HCT116 (cell line): ENCODE measurements around the gene SIK3. TPM values are rescaled to one million over a fixed set of nuclear protein-coding genes. Genes with fewer than 3 reads are reported as not detected.

ENCODE experiments used
- ATAC-seq: fragments of 200-7000 bp; cut with Tn5 transposase; 2 replicates; pipeline ENCODE4 v1.9.1; 2020; ENCODE audit warnings: mild to moderate bottlenecking, moderate library complexity
- BruUV-seq: library from RNA; stranded (reverse); fragments of 400-500 nt; replicated peaks from 2 replicates; lab custom pipeline; 2021; lab: Mats Ljungman, UMichigan
- CTCF ChIA-PET: fragments of 300-600 bp; sonication (Branson Sonifier 250); formaldehyde crosslinking; loops from one replicate; lab custom pipeline; 2021; ENCODE audit warnings: antibody characterized with exemption; lab: Charles Lee
- POLR2A ChIA-PET: fragments of 300-600, 350-600 bp; sonication (Branson Sonifier 250); formaldehyde crosslinking; loops from one replicate; lab custom pipeline; 2021; ENCODE audit warnings: antibody characterized with exemption; lab: Charles Lee
- RAD21 ChIA-PET, 2 experiments: fragments of 300-600 bp; sonication (Branson Sonifier 250); formaldehyde crosslinking; loops; one replicate each; lab custom pipeline; 2023; ENCODE audit warnings: low total read pairs in 2 of 2; ENCODE audit not compliant: uncharacterized antibody in 2 of 2, unreplicated experiment in 2 of 2, low non-redundant PET in 1 of 2; lab: Charles Lee
- DNase-seq: peaks from one replicate; pipeline ENCODE4 v3.0.0-alpha.2; 2010; ENCODE audit warnings: low read depth, low spot score
- H2AFZ ChIP-seq: fragments of 200-600 bp; shearing (Covaris generic), sonication (generic); 2 replicates; pipeline ENCODE4 v1.6.1; 2017; ENCODE audit warnings: low read depth, mixed run types, mixed read lengths, antibody characterized with exemption, low read length; ENCODE audit not compliant: poor library complexity, severe bottlenecking
- H3K27ac ChIP-seq: 2 replicates; pipeline ENCODE4 v1.5.1; 2012; ENCODE audit warnings: low read depth, low read length
- H3K27me3 ChIP-seq: fragments of 200-600 bp; sonication (generic); 2 replicates; pipeline ENCODE4 v1.6.1; 2016; ENCODE audit warnings: mixed run types, low read length, mixed read lengths; ENCODE audit not compliant: insufficient read depth
- H3K36me3 ChIP-seq, 2 experiments: fragments of 200-500 bp in 1 of 2; fragments of 200-600 bp in 1 of 2; sonication (Bioruptor generic) in 1 of 2; sonication (generic) in 1 of 2; 2 replicates each; pipeline versions ENCODE4 v1.5.1 to v1.6.1; 2014 to 2016; ENCODE audit warnings: low read length in 2 of 2, inconsistent platforms in 1 of 2, mixed read lengths in 1 of 2, mixed run types in 1 of 2; ENCODE audit not compliant: insufficient read depth in 2 of 2, control insufficient read depth in 1 of 2
- H3K4me1 ChIP-seq, 2 experiments: fragments of 200-600 bp in 1 of 2; sonication (generic) in 1 of 2; 2 replicates each; pipeline versions ENCODE4 v1.5.1 to v1.6.1; 2012 to 2017; ENCODE audit warnings: low read length in 2 of 2, inconsistent platforms in 1 of 2, mild to moderate bottlenecking in 1 of 2, mixed read lengths in 1 of 2, mixed run types in 1 of 2, moderate library complexity in 1 of 2; ENCODE audit not compliant: insufficient read depth in 2 of 2, control insufficient read depth in 1 of 2
- H3K4me2 ChIP-seq: fragments of 200-600 bp; sonication (generic); 2 replicates; pipeline ENCODE4 v1.6.1; 2017; ENCODE audit warnings: mixed run types, low read length, mixed read lengths
- H3K4me3 ChIP-seq, 2 experiments: fragments of 200-600 bp in 1 of 2; sonication (generic) in 1 of 2; replicated peaks in 1 of 2; 2 replicates each; pipeline ENCODE4 v1.5.1; 2011 to 2016; ENCODE audit warnings: low read length in 2 of 2, control low read depth in 1 of 2, low read depth in 1 of 2, mild to moderate bottlenecking in 1 of 2, mixed read lengths in 1 of 2, mixed run types in 1 of 2
- H3K79me2 ChIP-seq: fragments of 200-600 bp; sonication (generic); 2 replicates; pipeline ENCODE4 v1.6.1; 2017; ENCODE audit warnings: mild to moderate bottlenecking, mixed run types, low read length, moderate library complexity, mixed read lengths; ENCODE audit not compliant: insufficient read depth
- H3K9ac ChIP-seq: fragments of 200-600 bp; sonication (generic); 2 replicates; pipeline ENCODE4 v1.6.1; 2016; ENCODE audit warnings: low read length, mixed read lengths
- H3K9me2 ChIP-seq: fragments of 200-600 bp; sonication (generic), shearing (Covaris generic); 2 replicates; pipeline ENCODE4 v1.6.1; 2017; ENCODE audit warnings: mixed run types, mild to moderate bottlenecking, moderate library complexity; ENCODE audit not compliant: insufficient read depth
- H3K9me3 ChIP-seq, 2 experiments: fragments of 200-500 bp in 1 of 2; fragments of 200-600 bp in 1 of 2; sonication (Bioruptor generic) in 1 of 2; sonication (generic) in 1 of 2; 2 replicates each; pipeline ENCODE4 v1.6.1; 2014 to 2017; ENCODE audit warnings: low read length in 2 of 2, mixed read lengths in 2 of 2, inconsistent platforms in 1 of 2, low read depth in 1 of 2, mild to moderate bottlenecking in 1 of 2, mixed run types in 1 of 2, moderate library complexity in 1 of 2; ENCODE audit not compliant: control insufficient read depth in 1 of 2, insufficient read depth in 1 of 2
- H4K20me1 ChIP-seq: fragments of 200-600 bp; sonication (generic), shearing (Covaris generic); 2 replicates; pipeline ENCODE4 v1.6.1; 2017; ENCODE audit warnings: mixed run types, mild to moderate bottlenecking, moderate library complexity; ENCODE audit not compliant: insufficient read depth
- CEBPB ChIP-seq: IDR thresholded peaks from 2 replicates; pipeline ENCODE4 v1.6.1; 2012; ENCODE audit warnings: low read depth
- EZH2 ChIP-seq: fragments of 200-600 bp; sonication (generic); IDR thresholded peaks from 2 replicates; pipeline ENCODE4 v1.6.1; 2017; ENCODE audit warnings: antibody characterized with exemption, mixed run types
- EZH2phosphoT487 ChIP-seq: fragments of 200-600 bp; IDR thresholded peaks from 2 replicates; pipeline ENCODE4 v1.6.1; 2018; ENCODE audit warnings: antibody characterized with exemption, borderline replicate concordance
- FOSL1 ChIP-seq: IDR thresholded peaks from 2 replicates; pipeline ENCODE4 v1.6.1; 2012; ENCODE audit warnings: low read depth
- JUND ChIP-seq: IDR thresholded peaks from 2 replicates; pipeline ENCODE4 v1.6.1; 2012
- POLR2A ChIP-seq: IDR thresholded peaks from 2 replicates; pipeline ENCODE4 v1.7.0; 2011; ENCODE audit warnings: borderline replicate concordance; ENCODE audit not compliant: insufficient read depth, insufficient read length; ENCODE audit errors: extremely low read depth
- SIN3A ChIP-seq: IDR thresholded peaks from 2 replicates; pipeline ENCODE4 v1.6.1; 2012; ENCODE audit warnings: low read depth
- TCF7L2 ChIP-seq: IDR thresholded peaks from 2 replicates; pipeline ENCODE4 v1.7.0; 2011; ENCODE audit warnings: borderline replicate concordance, inconsistent platforms; ENCODE audit not compliant: insufficient read depth, insufficient read length; ENCODE audit errors: extremely low read depth
- intact Hi-C: fragments of 100-400 bp; cut with micrococcal nuclease; formaldehyde crosslinking; loops from 2 replicates; pipeline ENCODE4 v1.10.0; 2022
- total RNA-seq: library from RNA; stranded (reverse); gene quantifications from one replicate; pipeline ENCODE4 v1.2.1, GENCODE V29; 2021; ENCODE audit not compliant: unreplicated experiment
- TF ChIP-seq, protein P1 (sequence below), 3 experiments: fragments of 200-600 bp in 1 of 3; sonication (generic) in 1 of 3; IDR thresholded peaks in 2 of 3; conservative IDR thresholded peaks in 1 of 3; 2 replicates each; pipeline ENCODE4 v1.5.1; 2012 to 2017; ENCODE audit warnings: low read depth in 2 of 3, low read length in 2 of 3, antibody characterized with exemption in 1 of 3, borderline replicate concordance in 1 of 3, control low read depth in 1 of 3, mild to moderate bottlenecking in 1 of 3, mixed read lengths in 1 of 3, mixed run types in 1 of 3, moderate library complexity in 1 of 3; ENCODE audit not compliant: insufficient read depth in 1 of 3
- TF ChIP-seq, protein P2 (sequence below): IDR thresholded peaks from 2 replicates; pipeline ENCODE4 v1.6.1; 2012; ENCODE audit warnings: low read depth

SIK3 gene
- total RNA-seq, 1 experiment from 2014 or later, result 21.0 TPM

DNA sequence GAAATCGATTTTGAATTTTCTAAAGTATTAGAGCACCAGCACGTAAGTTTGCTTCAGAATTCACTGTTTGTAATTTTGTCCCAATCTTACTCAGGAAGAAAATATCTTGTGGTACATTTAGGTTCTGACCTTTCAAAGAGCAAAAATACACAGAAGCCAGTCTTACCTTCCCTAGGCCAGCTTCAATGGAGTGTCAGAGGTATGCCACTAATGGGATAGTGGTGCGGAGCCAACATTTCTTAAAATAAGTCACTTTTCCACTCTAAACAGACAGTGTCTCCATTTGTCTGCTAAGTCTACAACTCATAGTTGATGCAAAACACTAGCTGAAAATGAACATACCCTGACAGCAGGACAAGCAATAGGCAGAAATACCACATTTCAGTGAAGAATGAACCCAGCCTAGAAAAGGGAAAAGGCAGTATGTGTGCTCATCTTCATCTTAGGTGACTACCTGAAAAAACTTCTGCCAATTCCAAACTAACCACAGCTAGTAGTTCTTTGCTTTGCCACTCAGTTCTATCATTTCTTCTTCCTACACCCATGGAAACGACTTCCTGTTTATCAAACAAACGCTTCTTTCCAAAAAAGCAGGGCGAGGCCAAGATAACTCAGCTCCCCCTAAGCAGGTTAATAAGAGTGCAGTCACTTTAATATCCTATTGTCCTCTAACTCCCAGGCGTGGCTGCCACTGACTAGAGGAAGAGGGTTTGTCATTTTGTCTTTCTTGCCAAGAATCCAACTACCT lies 166.8 kb downstream of the SIK3 start:
- no peak for TF ChIP-seq TCF7L2
- no peak for TF ChIP-seq EZH2
- no peak for TF ChIP-seq FOSL1
- BruUV-seq, result no TSS peak
- intact Hi-C loops, result no loop called here
- no peak for DNase-seq
- H3K9me3 ChIP-seq, result no peaks in the 10 kb centered on the region
- H4K20me1 ChIP-seq, result no peaks in the 10 kb centered on the region
- no peak for ATAC-seq
- no peaks in the 10 kb centered on the region for H3K36me3 ChIP-seq
- H3K4me2 ChIP-seq, result 0 out of 2 replicates have a peak overlapping the region, but pooled peaks have one; percentile 6
- no peak overlapping the region for H2AFZ ChIP-seq
- H3K4me3 ChIP-seq, result no peak overlapping the region
- POLR2A ChIA-PET, result no interaction called here
- H3K4me1 ChIP-seq, result peaks cover 0 to 10% of the 10 kb centered on the region in 2 experiments; a peak in 2 of 4 replicates
- H3K27me3 ChIP-seq, result no peaks in the 10 kb centered on the region
- RAD21 ChIA-PET, result no interaction called here
- H3K9me2 ChIP-seq, result no peaks in the 10 kb centered on the region
- no peak overlapping the region for H3K9ac ChIP-seq
- no peaks in the 10 kb centered on the region; the same call in 1 of the 2 replicates for H3K79me2 ChIP-seq
- CTCF ChIA-PET, result no interaction called here
- no peak overlapping the region for H3K27ac ChIP-seq

DNA sequence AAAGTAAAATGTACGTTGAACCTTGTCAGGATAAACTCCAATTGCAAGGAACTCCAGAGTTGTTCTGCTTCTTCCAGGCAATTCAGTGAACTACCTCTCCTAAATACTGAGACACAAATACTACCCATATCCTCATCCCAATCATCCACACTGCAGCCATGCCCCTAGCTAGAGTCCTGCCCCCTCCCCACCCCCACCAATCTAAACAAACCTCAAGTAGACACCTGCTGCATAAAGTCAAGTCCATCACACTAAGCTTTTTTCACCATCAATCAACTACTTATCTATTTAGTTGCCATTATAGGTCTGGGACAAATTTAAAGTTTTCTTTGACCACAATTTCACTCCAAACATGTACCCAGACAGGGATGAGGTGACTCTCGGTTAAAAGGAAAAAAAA lies 167.6 kb downstream of the SIK3 start:
- RAD21 ChIA-PET, result interaction anchor here in 1 of 2 experiments (0.7 kb wide), 1 partner anchor 175 kb away, joined by 3 read pairs; no protein-coding TSS in a partner anchor
- Histone ChIP-seq H3K4me1 (peaks cover 0 to 10% of the 10 kb centered on the region in 2 experiments; a peak in 2 of 4 replicates), H3K9me3 (no peaks in the 10 kb centered on the region), H3K4me3 (no peak overlapping the region), H3K4me2 (no peak overlapping the region), H3K27me3 (no peaks in the 10 kb centered on the region), H2AFZ (no peak overlapping the region), H3K79me2 (no peaks in the 10 kb centered on the region; the same call in 1 of the 2 replicates), H3K36me3 (no peaks in the 10 kb centered on the region), H3K9me2 (no peaks in the 10 kb centered on the region), H4K20me1 (no peaks in the 10 kb centered on the region), H3K9ac (no peak overlapping the region), H3K27ac (no peak overlapping the region)
- POLR2A ChIA-PET, result no interaction called here
- intact Hi-C loops, result no loop called here
- no TSS peak for BruUV-seq
- TF ChIP-seq JUND (no peak), SIN3A (no peak), TCF7L2 (no peak), POLR2A (no peak), EZH2phosphoT487 (no peak), CEBPB (no peak)
- TF ChIP-seq, protein P1, sequence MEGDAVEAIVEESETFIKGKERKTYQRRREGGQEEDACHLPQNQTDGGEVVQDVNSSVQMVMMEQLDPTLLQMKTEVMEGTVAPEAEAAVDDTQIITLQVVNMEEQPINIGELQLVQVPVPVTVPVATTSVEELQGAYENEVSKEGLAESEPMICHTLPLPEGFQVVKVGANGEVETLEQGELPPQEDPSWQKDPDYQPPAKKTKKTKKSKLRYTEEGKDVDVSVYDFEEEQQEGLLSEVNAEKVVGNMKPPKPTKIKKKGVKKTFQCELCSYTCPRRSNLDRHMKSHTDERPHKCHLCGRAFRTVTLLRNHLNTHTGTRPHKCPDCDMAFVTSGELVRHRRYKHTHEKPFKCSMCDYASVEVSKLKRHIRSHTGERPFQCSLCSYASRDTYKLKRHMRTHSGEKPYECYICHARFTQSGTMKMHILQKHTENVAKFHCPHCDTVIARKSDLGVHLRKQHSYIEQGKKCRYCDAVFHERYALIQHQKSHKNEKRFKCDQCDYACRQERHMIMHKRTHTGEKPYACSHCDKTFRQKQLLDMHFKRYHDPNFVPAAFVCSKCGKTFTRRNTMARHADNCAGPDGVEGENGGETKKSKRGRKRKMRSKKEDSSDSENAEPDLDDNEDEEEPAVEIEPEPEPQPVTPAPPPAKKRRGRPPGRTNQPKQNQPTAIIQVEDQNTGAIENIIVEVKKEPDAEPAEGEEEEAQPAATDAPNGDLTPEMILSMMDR (IDR thresholded peaks at IDR 0.05 in 2 of 3, conservative IDR thresholded peaks at IDR 0.05 in 1 of 3; ENCODE audit: borderline replicate concordance in 1 of 3, insufficient read depth in 1 of 3, low read depth in 2 of 3, low read length in 2 of 3), result no peak
- TF ChIP-seq, protein P2, sequence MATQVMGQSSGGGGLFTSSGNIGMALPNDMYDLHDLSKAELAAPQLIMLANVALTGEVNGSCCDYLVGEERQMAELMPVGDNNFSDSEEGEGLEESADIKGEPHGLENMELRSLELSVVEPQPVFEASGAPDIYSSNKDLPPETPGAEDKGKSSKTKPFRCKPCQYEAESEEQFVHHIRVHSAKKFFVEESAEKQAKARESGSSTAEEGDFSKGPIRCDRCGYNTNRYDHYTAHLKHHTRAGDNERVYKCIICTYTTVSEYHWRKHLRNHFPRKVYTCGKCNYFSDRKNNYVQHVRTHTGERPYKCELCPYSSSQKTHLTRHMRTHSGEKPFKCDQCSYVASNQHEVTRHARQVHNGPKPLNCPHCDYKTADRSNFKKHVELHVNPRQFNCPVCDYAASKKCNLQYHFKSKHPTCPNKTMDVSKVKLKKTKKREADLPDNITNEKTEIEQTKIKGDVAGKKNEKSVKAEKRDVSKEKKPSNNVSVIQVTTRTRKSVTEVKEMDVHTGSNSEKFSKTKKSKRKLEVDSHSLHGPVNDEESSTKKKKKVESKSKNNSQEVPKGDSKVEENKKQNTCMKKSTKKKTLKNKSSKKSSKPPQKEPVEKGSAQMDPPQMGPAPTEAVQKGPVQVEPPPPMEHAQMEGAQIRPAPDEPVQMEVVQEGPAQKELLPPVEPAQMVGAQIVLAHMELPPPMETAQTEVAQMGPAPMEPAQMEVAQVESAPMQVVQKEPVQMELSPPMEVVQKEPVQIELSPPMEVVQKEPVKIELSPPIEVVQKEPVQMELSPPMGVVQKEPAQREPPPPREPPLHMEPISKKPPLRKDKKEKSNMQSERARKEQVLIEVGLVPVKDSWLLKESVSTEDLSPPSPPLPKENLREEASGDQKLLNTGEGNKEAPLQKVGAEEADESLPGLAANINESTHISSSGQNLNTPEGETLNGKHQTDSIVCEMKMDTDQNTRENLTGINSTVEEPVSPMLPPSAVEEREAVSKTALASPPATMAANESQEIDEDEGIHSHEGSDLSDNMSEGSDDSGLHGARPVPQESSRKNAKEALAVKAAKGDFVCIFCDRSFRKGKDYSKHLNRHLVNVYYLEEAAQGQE, result no peak
- DNase-seq (no peak), ATAC-seq (no peak)
- CTCF ChIA-PET, result no interaction called here
